GM12878 (cell line): ENCODE measurements around the gene MTFMT. TPM values are rescaled to one million over a fixed set of nuclear protein-coding genes. Genes with fewer than 3 reads are reported as not detected.
"Not testable (repeated sequence)": the region's sequence is repeated elsewhere in the genome, so short reads cannot be mapped to it uniquely, and the experiment has no call there.

Source experiments
- ATAC-seq: fragments of 200-7000 bp; cut with Tn5 transposase; 3 replicates; pipeline ENCODE4 v1.9.1; 2020; ENCODE audit warnings: mild to moderate bottlenecking, moderate library complexity
- BruUV-seq: library from RNA; stranded (reverse); fragments of 400-500 nt; replicated peaks from 2 replicates; lab custom pipeline; 2021; lab: Mats Ljungman, UMichigan
- CTCF ChIA-PET: fragments of 300-600 bp; sonication (Branson Sonifier 250); formaldehyde crosslinking; extraction: SDS; loops from one replicate; lab custom pipeline; 2021; ENCODE audit warnings: inconsistent platforms; lab: Yijun Ruan, JAX
- POLR2A ChIA-PET: fragments of 350-600 bp; formaldehyde crosslinking; extraction: SDS; loops from one replicate; lab custom pipeline; 2021; ENCODE audit warnings: inconsistent platforms; lab: Charles Lee
- RAD21 ChIA-PET: fragments of 300-600 bp; sonication (Branson Sonifier 250); formaldehyde crosslinking; loops from one replicate; lab custom pipeline; 2023; ENCODE audit warnings: antibody characterized with exemption; ENCODE audit not compliant: unreplicated experiment; lab: Charles Lee
- SMC1A ChIA-PET: fragments of 300-600 bp; sonication (Branson Sonifier 250); formaldehyde crosslinking; loops from one replicate; lab custom pipeline; 2023; ENCODE audit not compliant: unreplicated experiment, uncharacterized antibody; lab: Charles Lee
- DNase-seq: peaks from one replicate; pipeline ENCODE4 v3.0.0-alpha.2; 2011; ENCODE audit warnings: low read depth, low spot score
- FAIRE-seq: peaks from 3 replicates; lab custom pipeline; 2011; peaks lifted over from hg19 to GRCh38; lab: Jason Lieb, UNC
- H2AFZ ChIP-seq: 2 replicates; pipeline ENCODE4 v1.6.0; 2011; ENCODE audit warnings: low read depth, low read length, control low read depth; ENCODE audit not compliant: control insufficient read depth
- H3K27ac ChIP-seq: 2 replicates; pipeline ENCODE4 v1.5.1; 2011; ENCODE audit warnings: control low read depth; ENCODE audit not compliant: control insufficient read depth, insufficient read depth
- H3K27me3 ChIP-seq, 2 experiments: replicated peaks in 1 of 2; 2 replicates each; pipeline versions ENCODE4 v1.6.0 to v1.6.1; 2011; ENCODE audit warnings: low read length in 1 of 2; ENCODE audit not compliant: control insufficient read depth in 2 of 2, insufficient read depth in 2 of 2
- H3K36me3 ChIP-seq, 2 experiments: 2 replicates each; pipeline ENCODE4 v1.5.1; 2011; ENCODE audit warnings: low read length in 1 of 2; ENCODE audit not compliant: control insufficient read depth in 2 of 2, insufficient read depth in 2 of 2
- H3K4me1 ChIP-seq: 2 replicates; pipeline ENCODE4 v1.6.1; 2011; ENCODE audit warnings: mild to moderate bottlenecking, low read length, moderate library complexity, mixed read lengths; ENCODE audit not compliant: control insufficient read depth, insufficient read depth
- H3K4me2 ChIP-seq: 2 replicates; pipeline ENCODE4 v1.6.0; 2011; ENCODE audit warnings: control low read depth; ENCODE audit not compliant: control insufficient read depth, insufficient read depth
- H3K4me3 ChIP-seq: fragments of 200-600 bp; sonication (generic); 2 replicates; pipeline ENCODE4 v1.5.1; 2016
- H3K79me2 ChIP-seq: 2 replicates; pipeline ENCODE4 v1.6.0; 2011; ENCODE audit warnings: low read length; ENCODE audit not compliant: control insufficient read depth, insufficient read depth
- H3K9ac ChIP-seq: 2 replicates; pipeline ENCODE4 v1.8.0; 2011; ENCODE audit warnings: low read length, control low read depth, mixed read lengths; ENCODE audit not compliant: control insufficient read depth, insufficient read depth
- H3K9me3 ChIP-seq: replicated peaks from 3 replicates; pipeline ENCODE4 v1.5.1; 2011; ENCODE audit warnings: mild to moderate bottlenecking, low read length; ENCODE audit not compliant: control insufficient read depth, insufficient read depth
- H4K20me1 ChIP-seq: 2 replicates; pipeline ENCODE4 v1.6.0; 2011; ENCODE audit not compliant: control insufficient read depth, insufficient read depth
- ATF7 ChIP-seq: fragments of 450-650 bp; IDR thresholded peaks from 2 replicates; pipeline ENCODE4 v1.6.1; 2016; ENCODE audit warnings: low read depth, mild to moderate bottlenecking
- BHLHE40 ChIP-seq, 2 experiments: fragments of 450-650 bp in 1 of 2; IDR thresholded peaks; 2 replicates each; pipeline ENCODE4 v1.6.1; 2011 to 2017; ENCODE audit warnings: low read depth in 2 of 2, borderline replicate concordance in 1 of 2, improper control_type of control experiment in 1 of 2, low read length in 1 of 2, mild to moderate bottlenecking in 1 of 2
- IKZF2 ChIP-seq, 2 experiments: fragments of 450-650 bp; IDR thresholded peaks; 2 replicates each; pipeline ENCODE4 v1.6.1; 2017; ENCODE audit warnings: mild to moderate bottlenecking in 2 of 2, moderate library complexity in 2 of 2
- NR2F1 ChIP-seq: fragments of 450-650 bp; conservative IDR thresholded peaks from 2 replicates; pipeline ENCODE4 v1.6.1; 2017; ENCODE audit warnings: mild to moderate bottlenecking
- RAD51 ChIP-seq: fragments of 450-650 bp; IDR thresholded peaks from 2 replicates; pipeline ENCODE4 v1.6.1; 2016; ENCODE audit warnings: moderate library complexity, mild to moderate bottlenecking, inconsistent platforms
- WGBS: methylation state at CpG from one replicate; pipeline ENCODE4 v1.1.6; 2016; ENCODE audit warnings: low lambda C conversion rate; ENCODE audit not compliant: insufficient replicate concordance, insufficient coverage; ENCODE audit errors: missing lambda C conversion rate; 5-methylcytosine and 5-hydroxymethylcytosine counted together
- in situ Hi-C: fragments of 300-500 bp; cut with MboI; formaldehyde crosslinking; loops from 9 replicates; pipeline ENCODE4 v1.14.3; 2018; ENCODE audit warnings: mixed read lengths
- intact Hi-C: fragments of 100-400 bp; cut with micrococcal nuclease; formaldehyde crosslinking; loops from one replicate; pipeline ENCODE4 v1.14.2; 2022; ENCODE audit not compliant: unreplicated experiment
- polyA plus RNA-seq, 11 experiments: library from polyadenylated mRNA; depleted of rRNA in 4 of 11; unstranded in 6 of 11; stranded (reverse) in 5 of 11; fragments of >200 nt; fragmentation: Nextera tagmentation in 4 of 11; fragmentation: Illumina TruSeq in 1 of 11; extraction: Ambion mirVana in 4 of 11; extraction: Trizol in 1 of 11; gene quantifications; 1 replicate in 1 of 11; 2 replicates in 10 of 11; pipeline versions ENCODE4 v1.2.1 to v1.2.3, GENCODE V29; 2011 to 2016; ENCODE audit warnings: inconsistent platforms in 2 of 11, missing spikeins in 2 of 11, low read depth in 1 of 11
- total RNA-seq, 4 experiments: library from RNA; depleted of rRNA in 3 of 4; stranded (reverse); fragments of >200 nt in 3 of 4; fragmentation: Illumina TruSeq in 1 of 4; extraction: Trizol in 1 of 4; gene quantifications; 2 replicates each; pipeline versions ENCODE4 v1.2.1 to v1.2.3, GENCODE V29; 2013 to 2021
- TF ChIP-seq, protein P1 (sequence below): fragments of 450-650 bp; IDR thresholded peaks from 2 replicates; pipeline ENCODE4 v1.6.1; 2017; ENCODE audit warnings: low read depth, mild to moderate bottlenecking, moderate library complexity

MTFMT gene
- total and polyA plus RNA-seq, 10 of the 15 experiments (the other 5 are each of a cell fraction or from before 2014, with no cell fraction given) = 1.7 to 29.8 (median 17.4) TPM

- H3K9me3 ChIP-seq, H3K4me3 ChIP-seq, H3K4me1 ChIP-seq, intact Hi-C loops, H3K27me3 ChIP-seq, DNase-seq, H3K9ac ChIP-seq, H3K79me2 ChIP-seq, H3K27ac ChIP-seq, H3K4me2 ChIP-seq, FAIRE-seq, in situ Hi-C loops, H2AFZ ChIP-seq, H4K20me1 ChIP-seq, BruUV-seq, H3K36me3 ChIP-seq: not testable (repeated sequence)
- POLR2A ChIA-PET = interaction anchor here (0.7 to 2.5 kb wide), 2 partner anchors 12 to 256 kb away, joined by 3 to 6 read pairs; no protein-coding TSS in a partner anchor
- peak; percentile 93 for ATAC-seq
- SMC1A ChIA-PET = interaction anchor here (0.6 to 4.9 kb wide), 2 partner anchors 10 to 13 kb away, joined by 3 to 28 read pairs; no protein-coding TSS in a partner anchor
- CTCF ChIA-PET = interaction anchor here (0.6 to 3.5 kb wide), 3 partner anchors 10 to 215 kb away, joined by 3 to 22 read pairs (median 3); no protein-coding TSS in a partner anchor
- TF ChIP-seq IKZF2 (IDR thresholded peaks at IDR 0.05) = peak in 1 of 2 experiments; percentile 30; a peak in 2 of 4 replicates
- 0 out of 2 replicates have a peak, but pooled peaks have one; percentile 29 for TF ChIP-seq NR2F1
- peak in 1 of 2 experiments; percentile 42; a peak in 1 of 4 replicates for TF ChIP-seq BHLHE40 (IDR thresholded peaks at IDR 0.05; ENCODE audit: borderline replicate concordance in 1 of 2, low read depth in 2 of 2, low read length in 1 of 2)
- peak; percentile 85 for TF ChIP-seq RAD51
- TF ChIP-seq ATF7 = 0 out of 2 replicates have a peak, but pooled peaks have one; percentile 24
- TF ChIP-seq, protein P1, sequence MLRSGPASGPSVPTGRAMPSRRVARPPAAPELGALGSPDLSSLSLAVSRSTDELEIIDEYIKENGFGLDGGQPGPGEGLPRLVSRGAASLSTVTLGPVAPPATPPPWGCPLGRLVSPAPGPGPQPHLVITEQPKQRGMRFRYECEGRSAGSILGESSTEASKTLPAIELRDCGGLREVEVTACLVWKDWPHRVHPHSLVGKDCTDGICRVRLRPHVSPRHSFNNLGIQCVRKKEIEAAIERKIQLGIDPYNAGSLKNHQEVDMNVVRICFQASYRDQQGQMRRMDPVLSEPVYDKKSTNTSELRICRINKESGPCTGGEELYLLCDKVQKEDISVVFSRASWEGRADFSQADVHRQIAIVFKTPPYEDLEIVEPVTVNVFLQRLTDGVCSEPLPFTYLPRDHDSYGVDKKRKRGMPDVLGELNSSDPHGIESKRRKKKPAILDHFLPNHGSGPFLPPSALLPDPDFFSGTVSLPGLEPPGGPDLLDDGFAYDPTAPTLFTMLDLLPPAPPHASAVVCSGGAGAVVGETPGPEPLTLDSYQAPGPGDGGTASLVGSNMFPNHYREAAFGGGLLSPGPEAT = peak; percentile 31; the same call in 1 of the 2 replicates
- 17% methylated on average over 5 of the region's 5 CpGs for WGBS
- RAD21 ChIA-PET = interaction anchor here (0.7 to 3.3 kb wide), 3 partner anchors 10 to 89 kb away, joined by 4 to 20 read pairs (median 4); no protein-coding TSS in a partner anchor
Measured at GRCh38 chr15:65044218-65044617, 14.8 kb upstream of the MTFMT start.
